SK-N-SH (cell line): ENCODE results near the gene ATP5PB. TPM values are rescaled to one million over a fixed set of nuclear protein-coding genes. Genes with fewer than 3 reads are reported as not detected.

Experiments
- CTCF ChIA-PET: fragments of 300-600, 350-600 bp; formaldehyde crosslinking; extraction: SDS; loops from one replicate; lab custom pipeline; 2021; lab: Yijun Ruan, JAX
- POLR2A ChIA-PET: fragments of 350-600 bp; sonication (Branson Sonifier 250); formaldehyde crosslinking; extraction: SDS; loops from one replicate; lab custom pipeline; 2020; ENCODE audit warnings: antibody characterized with exemption, inconsistent platforms; lab: Yijun Ruan, JAX
- DNase-seq: peaks from one replicate; pipeline ENCODE4 v3.0.0; 2012
- H2AFZ ChIP-seq: fragments of 200-600 bp; sonication (generic); 2 replicates; pipeline ENCODE4 v1.8.1; 2016; ENCODE audit warnings: antibody characterized with exemption, mild to moderate bottlenecking, low read depth
- H3F3A ChIP-seq: fragments of 200-600 bp; sonication (generic); replicated peaks from 2 replicates; pipeline ENCODE3; 2016; ENCODE audit warnings: antibody characterized with exemption, mild to moderate bottlenecking; ENCODE audit not compliant: insufficient read depth
- H3K27ac ChIP-seq, 2 experiments: fragments of 200-500 bp in 1 of 2; fragments of 200-600 bp in 1 of 2; sonication (Bioruptor generic) in 1 of 2; sonication (generic), shearing (Covaris generic) in 1 of 2; 2 replicates each; pipeline versions ENCODE4 v1.5.1 to v1.6.1; 2014 to 2016; ENCODE audit warnings: low read depth in 2 of 2, inconsistent platforms in 1 of 2, low read length in 1 of 2, mild to moderate bottlenecking in 1 of 2, mixed read lengths in 1 of 2
- H3K27me3 ChIP-seq: fragments of 200-600 bp; sonication (generic), shearing (Covaris generic); 2 replicates; pipeline ENCODE4 v1.6.1; 2016; ENCODE audit warnings: mixed run types; ENCODE audit not compliant: insufficient read depth
- H3K36me3 ChIP-seq, 2 experiments: fragments of 200-500 bp in 1 of 2; fragments of 200-600 bp in 1 of 2; sonication (Bioruptor generic) in 1 of 2; sonication (generic) in 1 of 2; replicated peaks in 1 of 2; 2 replicates each; pipeline versions ENCODE3 to v1.5.1; 2014 to 2016; ENCODE audit warnings: low read length in 1 of 2, mild to moderate bottlenecking in 1 of 2; ENCODE audit not compliant: insufficient read depth in 2 of 2, control insufficient read depth in 1 of 2
- H3K4me1 ChIP-seq, 2 experiments: fragments of 200-500 bp in 1 of 2; fragments of 200-600 bp in 1 of 2; sonication (Bioruptor generic) in 1 of 2; sonication (generic), shearing (Covaris generic) in 1 of 2; 2 replicates each; pipeline versions ENCODE4 v1.5.1 to v1.6.1; 2014 to 2016; ENCODE audit warnings: low read depth in 1 of 2, low read length in 1 of 2, mixed run types in 1 of 2; ENCODE audit not compliant: insufficient read depth in 2 of 2, control insufficient read depth in 1 of 2
- H3K4me2 ChIP-seq: fragments of 200-600 bp; sonication (generic), shearing (Covaris generic); 2 replicates; pipeline ENCODE4 v1.6.1; 2017; ENCODE audit warnings: mixed run types
- H3K4me3 ChIP-seq, 2 experiments: fragments of 200-500 bp in 1 of 2; fragments of 200-600 bp in 1 of 2; sonication (Bioruptor generic) in 1 of 2; sonication (generic), shearing (Covaris generic) in 1 of 2; 2 replicates each; pipeline versions ENCODE4 v1.5.1 to v1.8.1; 2014 to 2016; ENCODE audit warnings: low read depth in 2 of 2, inconsistent platforms in 1 of 2, low read length in 1 of 2, mild to moderate bottlenecking in 1 of 2, mixed read lengths in 1 of 2, moderate library complexity in 1 of 2
- H3K79me2 ChIP-seq: fragments of 200-600 bp; sonication (generic); 2 replicates; pipeline ENCODE4 v1.8.1; 2017; ENCODE audit warnings: mild to moderate bottlenecking; ENCODE audit not compliant: insufficient read depth
- H3K9ac ChIP-seq: fragments of 200-600 bp; sonication (generic); 2 replicates; pipeline ENCODE4 v1.6.1; 2017; ENCODE audit warnings: mixed run types
- H3K9me2 ChIP-seq: fragments of 200-600 bp; sonication (generic); 2 replicates; pipeline ENCODE4 v1.6.1; 2017; ENCODE audit warnings: mixed run types
- H3K9me3 ChIP-seq: fragments of 200-600 bp; sonication (generic); 2 replicates; pipeline ENCODE4 v1.6.1; 2017; ENCODE audit warnings: mixed run types, mild to moderate bottlenecking, moderate library complexity
- H4K20me1 ChIP-seq: fragments of 200-600 bp; sonication (generic); 2 replicates; pipeline ENCODE4 v1.6.1; 2017; ENCODE audit warnings: mild to moderate bottlenecking, mixed run types; ENCODE audit not compliant: insufficient read depth
- CHD2 ChIP-seq: fragments of 150-350 bp; IDR thresholded peaks from 2 replicates; pipeline ENCODE4 v1.6.1; 2018; ENCODE audit warnings: low read length; ENCODE audit not compliant: partially characterized antibody
- CTCF ChIP-seq: fragments of 200-600 bp; sonication (generic); IDR thresholded peaks from 2 replicates; pipeline ENCODE4 v1.6.1; 2017; ENCODE audit warnings: antibody characterized with exemption, mild to moderate bottlenecking, moderate library complexity
- FOXM1 ChIP-seq: IDR thresholded peaks from 2 replicates; pipeline ENCODE4 v1.4.0; 2012; ENCODE audit warnings: low read depth, mild to moderate bottlenecking
- NRF1 ChIP-seq: IDR thresholded peaks from 2 replicates; pipeline ENCODE4 v1.6.1; 2012; ENCODE audit warnings: low read depth, mild to moderate bottlenecking, low read length
- POLR2AphosphoS5 ChIP-seq: IDR thresholded peaks from 2 replicates; pipeline ENCODE4 v1.6.1; 2012; ENCODE audit warnings: low read depth, low read length
- RAD21 ChIP-seq: IDR thresholded peaks from 2 replicates; pipeline ENCODE4 v1.6.1; 2012; ENCODE audit warnings: mild to moderate bottlenecking, low read length
- RCOR1 ChIP-seq: fragments of 150-350 bp; IDR thresholded peaks from 2 replicates; pipeline ENCODE4 v1.6.1; 2017; ENCODE audit warnings: antibody characterized with exemption, low read length
- REST ChIP-seq: IDR thresholded peaks from 2 replicates; pipeline ENCODE4 v1.6.1; 2012; ENCODE audit warnings: mild to moderate bottlenecking, low read depth, low read length, moderate library complexity
- RFX5 ChIP-seq: IDR thresholded peaks from 2 replicates; pipeline ENCODE4 v1.6.1; 2012; ENCODE audit warnings: mild to moderate bottlenecking, improper control_type of control experiment, low read length
- SIN3A ChIP-seq: IDR thresholded peaks from 2 replicates; pipeline ENCODE4 v1.6.1; 2012; ENCODE audit warnings: low read depth, mild to moderate bottlenecking, low read length, moderate library complexity, borderline replicate concordance
- USF1 ChIP-seq: IDR thresholded peaks from 2 replicates; pipeline ENCODE4 v1.4.0; 2012; ENCODE audit warnings: low read depth, borderline replicate concordance
- ZBTB33 ChIP-seq: IDR thresholded peaks from 2 replicates; pipeline ENCODE4 v1.4.0; 2012; ENCODE audit warnings: low read depth, borderline replicate concordance
- polyA plus RNA-seq, 3 experiments: library from polyadenylated mRNA; depleted of rRNA; stranded (reverse); fragments of >200 nt; gene quantifications; 2 replicates each; pipeline ENCODE4 v1.2.3, GENCODE V29; 2012

ATP5PB gene
- polyA plus RNA-seq, 1 of the 3 experiments (the other 2 are of a cell fraction): 177 TPM

GRCh38 chr1:111469539-111469938 lies 20.3 kb downstream of the ATP5PB start:
- H3K4me3 ChIP-seq: no peak overlapping the region
- DNase-seq: no peak
- TF ChIP-seq RCOR1 (no peak), USF1 (no peak), SIN3A (no peak), RAD21 (no peak), RFX5 (no peak), FOXM1 (no peak), CHD2 (no peak), CTCF (no peak), POLR2AphosphoS5 (no peak), ZBTB33 (no peak), NRF1 (no peak), REST (no peak)
- TF ChIP-seq, all 33 proteins: peak for 0
- no peaks in the 10 kb centered on the region for H3K27me3 ChIP-seq
- H3K9me2 ChIP-seq: no peaks in the 10 kb centered on the region
- H3K27ac ChIP-seq: no peak overlapping the region
- no peaks in the 10 kb centered on the region for H3F3A ChIP-seq
- H3K9me3 ChIP-seq: no peaks in the 10 kb centered on the region
- H2AFZ ChIP-seq: no peak overlapping the region
- ChIA-PET POLR2A (no interaction called here), CTCF (interaction anchor here (0.5 kb wide), 1 partner anchor 286 kb away, joined by 4 read pairs; the partner anchor contains the start of gene DDX20)
- H3K36me3 ChIP-seq: peaks cover 13% of the 10 kb centered on the region in 2 experiments
- no peaks in the 10 kb centered on the region for H3K79me2 ChIP-seq
- H3K9ac ChIP-seq: no peak overlapping the region
- no peaks in the 10 kb centered on the region for H4K20me1 ChIP-seq
- H3K4me1 ChIP-seq: no peaks in the 10 kb centered on the region
- no peak overlapping the region for H3K4me2 ChIP-seq
